Upper lobe of left lung (tissue), 4 donors: ENCODE results near the gene KRT78.

Experiments used
- EP300 ChIP-seq, 4 donors: sonication (generic); formaldehyde crosslinking; IDR thresholded peaks; one replicate each; pipeline ENCODE4 v1.5.1; 2017; ENCODE audit warnings: antibody characterized with exemption in 4 of 4, control low read depth in 2 of 4
- POLR2A ChIP-seq, 4 donors: fragments of 450-650 bp; IDR thresholded peaks; one replicate each; pipeline ENCODE4 v1.5.1; 2016 to 2017; ENCODE audit warnings: antibody characterized with exemption in 4 of 4, mild to moderate bottlenecking in 2 of 4
- POLR2AphosphoS5 ChIP-seq, 2 donors: sonication (generic); formaldehyde crosslinking; IDR thresholded peaks; one replicate each; pipeline ENCODE4 v1.5.1; 2017; ENCODE audit warnings: antibody characterized with exemption in 2 of 2
- TF ChIP-seq, protein P1 (sequence below), 6 experiments: fragments of 450-650 bp in 4 of 6; fragments of 200-600 bp in 2 of 6; sonication (generic) in 2 of 6; IDR thresholded peaks; one replicate each; pipeline ENCODE4 v1.5.1; 2016 to 2019; ENCODE audit warnings: antibody characterized with exemption in 6 of 6

DNA sequence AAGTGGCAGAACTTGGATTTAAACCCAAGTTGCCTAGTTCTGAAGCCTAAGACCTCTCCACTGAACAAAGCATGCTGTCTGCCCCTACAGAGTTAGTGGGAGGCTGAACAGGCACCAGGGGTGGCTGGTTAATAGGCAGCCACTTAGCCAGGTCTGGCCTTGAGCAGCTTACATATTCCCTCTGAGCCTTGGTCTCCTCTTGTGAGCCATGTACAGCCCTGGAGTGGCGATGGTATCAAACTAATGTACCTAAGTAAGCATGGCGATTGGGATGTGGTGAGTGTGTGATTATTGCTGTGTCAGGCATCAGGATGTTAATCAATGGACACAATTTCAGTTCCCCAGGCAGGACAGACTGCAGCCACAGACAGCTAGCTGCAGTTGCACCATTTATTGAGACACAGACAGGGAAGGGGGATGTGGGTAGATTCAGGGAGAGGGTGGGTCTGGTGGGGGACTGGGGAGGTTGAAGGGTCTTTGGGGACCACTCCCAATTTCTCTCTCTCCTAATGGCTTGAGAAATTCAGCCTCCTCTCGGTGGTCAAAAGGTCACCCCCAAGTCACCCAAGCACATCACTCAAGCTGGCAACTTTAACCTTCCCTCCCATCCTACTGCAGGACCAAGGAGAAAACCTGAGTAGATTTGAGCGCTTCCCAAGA lies 27.6 kb downstream of the KRT78 start:
- TF ChIP-seq, protein P1, sequence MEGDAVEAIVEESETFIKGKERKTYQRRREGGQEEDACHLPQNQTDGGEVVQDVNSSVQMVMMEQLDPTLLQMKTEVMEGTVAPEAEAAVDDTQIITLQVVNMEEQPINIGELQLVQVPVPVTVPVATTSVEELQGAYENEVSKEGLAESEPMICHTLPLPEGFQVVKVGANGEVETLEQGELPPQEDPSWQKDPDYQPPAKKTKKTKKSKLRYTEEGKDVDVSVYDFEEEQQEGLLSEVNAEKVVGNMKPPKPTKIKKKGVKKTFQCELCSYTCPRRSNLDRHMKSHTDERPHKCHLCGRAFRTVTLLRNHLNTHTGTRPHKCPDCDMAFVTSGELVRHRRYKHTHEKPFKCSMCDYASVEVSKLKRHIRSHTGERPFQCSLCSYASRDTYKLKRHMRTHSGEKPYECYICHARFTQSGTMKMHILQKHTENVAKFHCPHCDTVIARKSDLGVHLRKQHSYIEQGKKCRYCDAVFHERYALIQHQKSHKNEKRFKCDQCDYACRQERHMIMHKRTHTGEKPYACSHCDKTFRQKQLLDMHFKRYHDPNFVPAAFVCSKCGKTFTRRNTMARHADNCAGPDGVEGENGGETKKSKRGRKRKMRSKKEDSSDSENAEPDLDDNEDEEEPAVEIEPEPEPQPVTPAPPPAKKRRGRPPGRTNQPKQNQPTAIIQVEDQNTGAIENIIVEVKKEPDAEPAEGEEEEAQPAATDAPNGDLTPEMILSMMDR (IDR thresholded peaks at IDR 0.05) = no peak
- TF ChIP-seq POLR2AphosphoS5 (IDR thresholded peaks at IDR 0.05) (no peak), POLR2A (IDR thresholded peaks at IDR 0.05) (no peak), EP300 (IDR thresholded peaks at IDR 0.05) (no peak)
